Measurements from ENCODE around the gene LGR5. TPM values are rescaled to one million over a fixed set of nuclear protein-coding genes. Genes with fewer than 3 reads are reported as not detected.

Gene LGR5
- total and polyA plus RNA-seq, 2 of the 13 experiments (the other 11 are each of a cell fraction or from before 2014, with no cell fraction given), result 37.0 to 121 TPM

- TF ChIP-seq ZBTB3 (CRISPR knock-in tag; IDR thresholded peaks at IDR 0.05; ENCODE audit: borderline replicate concordance, low read depth) (peak; percentile 38; the same call in 1 of the 2 replicates), CBFB (CRISPR knock-in tag; IDR thresholded peaks at IDR 0.05) (peak; percentile 90), ZBTB2 (CRISPR knock-in tag; IDR thresholded peaks at IDR 0.05; ENCODE audit: low read depth) (no peak), ZEB1 (IDR thresholded peaks at IDR 0.05; ENCODE audit: insufficient replicate concordance, low read depth) (peak; percentile 60), ZNF672 (CRISPR knock-in tag; IDR thresholded peaks at IDR 0.05) (no peak), ARNTL (CRISPR knock-in tag; IDR thresholded peaks at IDR 0.05) (peak; percentile 59; the same call in 1 of the 2 replicates), ZMAT3 (CRISPR knock-in tag; conservative IDR thresholded peaks at IDR 0.05) (no peak), STAT5B (CRISPR knock-in tag; IDR thresholded peaks at IDR 0.05) (0 out of 2 replicates have a peak, but pooled peaks have one; percentile 42), ZNF207 (IDR thresholded peaks at IDR 0.05; ENCODE audit: borderline replicate concordance) (no peak), CBX2 (IDR thresholded peaks at IDR 0.05; ENCODE audit: low read depth, low read length) (no peak), CBX2 (CRISPR knock-in tag; IDR thresholded peaks at IDR 0.05; ENCODE audit: low read depth) (no peak), ADNP (CRISPR knock-in tag; IDR thresholded peaks at IDR 0.05) (no peak), SP140L (CRISPR knock-in tag; IDR thresholded peaks at IDR 0.05; ENCODE audit: borderline replicate concordance) (0 out of 2 replicates have a peak, but pooled peaks have one; percentile 44), ELF4 (CRISPR knock-in tag; IDR thresholded peaks at IDR 0.05; ENCODE audit: borderline replicate concordance) (no peak), SIX4 (CRISPR knock-in tag; IDR thresholded peaks at IDR 0.05) (peak; percentile 79), ZNF333 (CRISPR knock-in tag; IDR thresholded peaks at IDR 0.05; ENCODE audit: borderline replicate concordance) (no peak), GTF3A (CRISPR knock-in tag; conservative IDR thresholded peaks at IDR 0.05) (no peak), ZNF781 (CRISPR knock-in tag; IDR thresholded peaks at IDR 0.05; ENCODE audit: borderline replicate concordance, not compliant biosample characterization) (no peak), ZMYM2 (CRISPR knock-in tag; IDR thresholded peaks at IDR 0.05) (peak; percentile 91), ZFP62 (CRISPR knock-in tag; IDR thresholded peaks at IDR 0.05) (no peak)
- TF ChIP-seq, protein P1, sequence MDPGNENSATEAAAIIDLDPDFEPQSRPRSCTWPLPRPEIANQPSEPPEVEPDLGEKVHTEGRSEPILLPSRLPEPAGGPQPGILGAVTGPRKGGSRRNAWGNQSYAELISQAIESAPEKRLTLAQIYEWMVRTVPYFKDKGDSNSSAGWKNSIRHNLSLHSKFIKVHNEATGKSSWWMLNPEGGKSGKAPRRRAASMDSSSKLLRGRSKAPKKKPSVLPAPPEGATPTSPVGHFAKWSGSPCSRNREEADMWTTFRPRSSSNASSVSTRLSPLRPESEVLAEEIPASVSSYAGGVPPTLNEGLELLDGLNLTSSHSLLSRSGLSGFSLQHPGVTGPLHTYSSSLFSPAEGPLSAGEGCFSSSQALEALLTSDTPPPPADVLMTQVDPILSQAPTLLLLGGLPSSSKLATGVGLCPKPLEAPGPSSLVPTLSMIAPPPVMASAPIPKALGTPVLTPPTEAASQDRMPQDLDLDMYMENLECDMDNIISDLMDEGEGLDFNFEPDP (CRISPR knock-in tag; conservative IDR thresholded peaks at IDR 0.05), result no peak
- TF ChIP-seq, protein P2, sequence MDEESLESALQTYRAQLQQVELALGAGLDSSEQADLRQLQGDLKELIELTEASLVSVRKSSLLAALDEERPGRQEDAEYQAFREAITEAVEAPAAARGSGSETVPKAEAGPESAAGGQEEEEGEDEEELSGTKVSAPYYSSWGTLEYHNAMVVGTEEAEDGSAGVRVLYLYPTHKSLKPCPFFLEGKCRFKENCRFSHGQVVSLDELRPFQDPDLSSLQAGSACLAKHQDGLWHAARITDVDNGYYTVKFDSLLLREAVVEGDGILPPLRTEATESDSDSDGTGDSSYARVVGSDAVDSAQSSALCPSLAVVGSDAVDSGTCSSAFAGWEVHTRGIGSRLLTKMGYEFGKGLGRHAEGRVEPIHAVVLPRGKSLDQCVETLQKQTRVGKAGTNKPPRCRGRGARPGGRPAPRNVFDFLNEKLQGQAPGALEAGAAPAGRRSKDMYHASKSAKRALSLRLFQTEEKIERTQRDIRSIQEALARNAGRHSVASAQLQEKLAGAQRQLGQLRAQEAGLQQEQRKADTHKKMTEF (CRISPR knock-in tag; IDR thresholded peaks at IDR 0.05), result peak; percentile 91
- TF ChIP-seq, protein P3, sequence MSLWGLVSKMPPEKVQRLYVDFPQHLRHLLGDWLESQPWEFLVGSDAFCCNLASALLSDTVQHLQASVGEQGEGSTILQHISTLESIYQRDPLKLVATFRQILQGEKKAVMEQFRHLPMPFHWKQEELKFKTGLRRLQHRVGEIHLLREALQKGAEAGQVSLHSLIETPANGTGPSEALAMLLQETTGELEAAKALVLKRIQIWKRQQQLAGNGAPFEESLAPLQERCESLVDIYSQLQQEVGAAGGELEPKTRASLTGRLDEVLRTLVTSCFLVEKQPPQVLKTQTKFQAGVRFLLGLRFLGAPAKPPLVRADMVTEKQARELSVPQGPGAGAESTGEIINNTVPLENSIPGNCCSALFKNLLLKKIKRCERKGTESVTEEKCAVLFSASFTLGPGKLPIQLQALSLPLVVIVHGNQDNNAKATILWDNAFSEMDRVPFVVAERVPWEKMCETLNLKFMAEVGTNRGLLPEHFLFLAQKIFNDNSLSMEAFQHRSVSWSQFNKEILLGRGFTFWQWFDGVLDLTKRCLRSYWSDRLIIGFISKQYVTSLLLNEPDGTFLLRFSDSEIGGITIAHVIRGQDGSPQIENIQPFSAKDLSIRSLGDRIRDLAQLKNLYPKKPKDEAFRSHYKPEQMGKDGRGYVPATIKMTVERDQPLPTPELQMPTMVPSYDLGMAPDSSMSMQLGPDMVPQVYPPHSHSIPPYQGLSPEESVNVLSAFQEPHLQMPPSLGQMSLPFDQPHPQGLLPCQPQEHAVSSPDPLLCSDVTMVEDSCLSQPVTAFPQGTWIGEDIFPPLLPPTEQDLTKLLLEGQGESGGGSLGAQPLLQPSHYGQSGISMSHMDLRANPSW (CRISPR knock-in tag; IDR thresholded peaks at IDR 0.05; ENCODE audit: borderline replicate concordance), result no peak
Measured at GRCh38 chr12:71536939-71537622, 97.5 kb downstream of the LGR5 start (continued).
